Keratinocyte (primary cell): ENCODE measurements around the gene STUB1.

ENCODE experiments used
- CTCF ChIP-seq, 3 experiments: IDR thresholded peaks in 1 of 3; conservative IDR thresholded peaks in 1 of 3; optimal IDR thresholded peaks in 1 of 3; 2 replicates in 2 of 3; 3 replicates in 1 of 3; pipeline versions ENCODE3 to v1.5.1; 2011; ENCODE audit warnings: low read length in 3 of 3, mild to moderate bottlenecking in 3 of 3, moderate library complexity in 2 of 3, control low read depth in 1 of 3, inconsistent platforms in 1 of 3; ENCODE audit not compliant: insufficient read depth in 2 of 3; ENCODE audit errors: extremely low read depth in 1 of 3
- EZH2 ChIP-seq: IDR thresholded peaks from one replicate; pipeline ENCODE4 v1.6.1; 2012; ENCODE audit warnings: inconsistent platforms, mild to moderate bottlenecking, low read length, moderate library complexity

DNA sequence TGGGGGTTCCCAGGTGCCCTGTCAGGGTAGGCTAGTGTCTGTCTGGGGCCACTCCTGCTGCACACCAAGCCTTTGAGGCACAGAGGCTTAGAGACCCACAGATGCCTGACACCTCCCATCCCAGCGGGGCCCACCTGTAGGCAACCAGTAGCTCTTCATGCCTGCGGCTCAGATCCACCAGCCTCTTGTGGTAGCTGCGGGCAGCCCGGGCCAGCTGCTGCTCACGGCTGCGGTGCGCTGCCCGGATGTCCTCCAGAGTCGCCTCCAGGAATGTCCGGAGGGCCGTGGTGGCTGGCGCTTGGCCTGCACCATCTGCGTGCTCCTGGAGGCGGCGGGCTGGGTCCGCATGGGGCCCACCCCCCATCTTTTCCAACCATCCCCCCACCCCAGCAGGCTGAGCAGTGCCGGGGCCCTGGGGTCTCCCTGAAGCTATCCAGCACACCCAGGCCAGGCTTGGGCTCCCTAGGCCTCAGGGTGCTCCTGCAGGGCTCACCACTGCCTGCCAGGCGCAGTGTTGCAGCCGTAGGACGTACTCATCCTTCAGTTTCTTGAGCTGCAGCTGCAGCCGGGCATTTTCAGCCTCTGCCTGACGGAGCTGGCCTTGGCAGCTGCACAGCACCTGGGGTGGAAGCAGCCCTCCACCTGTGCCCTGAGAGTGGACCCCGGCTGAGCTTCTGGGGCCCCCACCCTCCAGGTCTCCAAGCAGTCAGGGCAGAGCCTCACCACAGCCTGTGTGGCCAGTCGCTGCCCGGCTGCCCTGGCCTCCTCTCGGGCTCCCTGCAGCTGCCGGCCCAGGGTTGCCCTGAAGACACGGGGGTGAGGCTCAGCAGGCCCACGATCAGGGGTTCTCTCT, 44.2 kb downstream of the STUB1 start:
- TF ChIP-seq CTCF (optimal IDR thresholded peaks at IDR 0.05 in 1 of 3, IDR thresholded peaks at IDR 0.05 in 1 of 3, conservative IDR thresholded peaks at IDR 0.05 in 1 of 3; ENCODE audit: extremely low read depth in 1 of 3, insufficient read depth in 2 of 3, low read length in 3 of 3) (no peak), EZH2 (no peak)
